ENCODE measurements around the gene SHANK2. TPM values are rescaled to one million over a fixed set of nuclear protein-coding genes. Genes with fewer than 3 reads are reported as not detected.

The SHANK2 gene
- total RNA-seq, 1 donor from 2014 or later: 0.97 TPM

- Mint-ChIP-seq H3K27me3 (ENCODE audit: low read depth) (peaks cover 47% of the 10 kb centered on the region), H3K9me3 (ENCODE audit: low read depth) (peaks cover 25% of the 10 kb centered on the region), H3K4me1 (ENCODE audit: low read depth) (no peaks in the 10 kb centered on the region), H3K4me3 (ENCODE audit: unreplicated experiment) (no peak overlapping the region), H3K36me3 (ENCODE audit: low read depth) (peaks cover 7% of the 10 kb centered on the region), H3K27ac (ENCODE audit: unreplicated experiment) (no peak overlapping the region)
- TF ChIP-seq CTCF (IDR thresholded peaks at IDR 0.05): no peak
- no peak for DNase-seq (ENCODE audit: low spot score)
Observed at GRCh38 chr11:71228961-71229360, 23.4 kb downstream of the SHANK2 start.

- no peaks in the 10 kb centered on the region for H3K4me1 Mint-ChIP-seq (ENCODE audit: low read depth)
- peaks cover 7% of the 10 kb centered on the region for H3K36me3 Mint-ChIP-seq (ENCODE audit: low read depth)
Observed at GRCh38 chr11:71227058-71227659, 25.2 kb downstream of the SHANK2 start.

GRCh38 chr11:71223671-71224660 lies 28.4 kb downstream of the SHANK2 start:
- H3K9me3 Mint-ChIP-seq (ENCODE audit: low read depth): peaks cover 28% of the 10 kb centered on the region
- DNase-seq (ENCODE audit: low spot score): peak; percentile 53
- peaks cover 31% of the 10 kb centered on the region for H3K27me3 Mint-ChIP-seq (ENCODE audit: low read depth)
- peaks cover 7% of the 10 kb centered on the region for H3K36me3 Mint-ChIP-seq (ENCODE audit: low read depth)
- no peak overlapping the region for H3K4me3 Mint-ChIP-seq (ENCODE audit: unreplicated experiment)
- no peak for TF ChIP-seq CTCF (IDR thresholded peaks at IDR 0.05)
- no peak overlapping the region for H3K27ac Mint-ChIP-seq (ENCODE audit: unreplicated experiment)
- no peaks in the 10 kb centered on the region for H3K4me1 Mint-ChIP-seq (ENCODE audit: low read depth)

More at GRCh38 chr11:71227058-71227659, 25.2 kb downstream of the SHANK2 start:
- TF ChIP-seq CTCF (IDR thresholded peaks at IDR 0.05): no peak
- Mint-ChIP-seq H3K27ac (ENCODE audit: unreplicated experiment) (no peak overlapping the region), H3K27me3 (ENCODE audit: low read depth) (peaks cover 47% of the 10 kb centered on the region), H3K9me3 (ENCODE audit: low read depth) (peaks cover 25% of the 10 kb centered on the region), H3K4me3 (ENCODE audit: unreplicated experiment) (no peak overlapping the region)
- no peak for DNase-seq (ENCODE audit: low spot score)

GRCh38 chr11:71223081-71223405 lies 29.3 kb downstream of the SHANK2 start:
- Mint-ChIP-seq H3K4me1 (ENCODE audit: low read depth) (no peaks in the 10 kb centered on the region), H3K9me3 (ENCODE audit: low read depth) (peaks cover 26% of the 10 kb centered on the region), H3K27ac (ENCODE audit: unreplicated experiment) (no peak overlapping the region), H3K27me3 (ENCODE audit: low read depth) (peaks cover 34% of the 10 kb centered on the region), H3K4me3 (ENCODE audit: unreplicated experiment) (no peak overlapping the region), H3K36me3 (ENCODE audit: low read depth) (peaks cover 7% of the 10 kb centered on the region)
- peak; percentile 62 for DNase-seq (ENCODE audit: low spot score)
- no peak for TF ChIP-seq CTCF (IDR thresholded peaks at IDR 0.05)

GRCh38 chr11:71222318-71223080 lies 29.9 kb downstream of the SHANK2 start:
- H3K27me3 Mint-ChIP-seq (ENCODE audit: low read depth): peaks cover 34% of the 10 kb centered on the region
- H3K4me3 Mint-ChIP-seq (ENCODE audit: unreplicated experiment): no peak overlapping the region
- no peak for TF ChIP-seq CTCF (IDR thresholded peaks at IDR 0.05)
- peaks cover 7% of the 10 kb centered on the region for H3K36me3 Mint-ChIP-seq (ENCODE audit: low read depth)
- H3K27ac Mint-ChIP-seq (ENCODE audit: unreplicated experiment): no peak overlapping the region
- peaks cover 21% of the 10 kb centered on the region for H3K9me3 Mint-ChIP-seq (ENCODE audit: low read depth)
- no peaks in the 10 kb centered on the region for H3K4me1 Mint-ChIP-seq (ENCODE audit: low read depth)
- DNase-seq (ENCODE audit: low spot score): peak; percentile 72
